OCI-LY1 (cell line): Measurements from ENCODE around the gene ARCN1.

Experiments
- CTCF ChIP-seq: fragments of 200-600 bp; sonication (generic), shearing (Covaris generic); IDR thresholded peaks from 2 replicates; pipeline ENCODE4 v1.5.1; 2017; ENCODE audit warnings: mild to moderate bottlenecking, antibody characterized with exemption, low read length, moderate library complexity, mixed read lengths
- EZH2 ChIP-seq: fragments of 200-600 bp; sonication (generic), shearing (Covaris generic); IDR thresholded peaks from 2 replicates; pipeline ENCODE4 v1.8.0; 2017; ENCODE audit warnings: borderline replicate concordance, mixed run types, mild to moderate bottlenecking, antibody characterized with exemption, low read length, moderate library complexity, mixed read lengths

- TF ChIP-seq CTCF (no peak), EZH2 (no peak)
Measured at GRCh38 chr11:118530683-118531596, 41.3 kb upstream of the ARCN1 start, which contains the start of gene TMEM25.
